Vagina (tissue), 2 donors: ENCODE results near the gene GKN2. TPM values are rescaled to one million over a fixed set of nuclear protein-coding genes. Genes with fewer than 3 reads are reported as not detected.

ENCODE experiments used
- DNase-seq, 2 donors: peaks; one replicate each; pipeline ENCODE4 v3.0.0-alpha.2; 2017; ENCODE audit errors: extremely low spot score in 2 of 2
- H3K27ac ChIP-seq: fragments of 200-600 bp; sonication (generic); one replicate; pipeline ENCODE4 v1.5.1; 2019
- H3K27me3 ChIP-seq: fragments of 200-600 bp; sonication (generic); one replicate; pipeline ENCODE4 v1.5.1; 2019
- H3K36me3 ChIP-seq, 2 donors: fragments of 200-600 bp; sonication (generic); one replicate each; pipeline ENCODE4 v1.5.1; 2017 to 2019
- H3K4me1 ChIP-seq: fragments of 200-600 bp; sonication (generic); one replicate; pipeline ENCODE4 v1.5.1; 2019
- H3K4me3 ChIP-seq, 2 donors: fragments of 200-600 bp; sonication (generic); 1 replicate in 1 of 2; 2 replicates in 1 of 2; pipeline ENCODE4 v1.5.1; 2016 to 2019
- H3K9me3 ChIP-seq: fragments of 200-600 bp; sonication (generic); one replicate; pipeline ENCODE4 v1.5.1; 2019
- CTCF ChIP-seq, 3 experiments: fragments of 450-650 bp in 2 of 3; fragments of 200-600 bp in 1 of 3; sonication (generic) in 1 of 3; IDR thresholded peaks; one replicate each; pipeline ENCODE4 v1.5.1; 2017 to 2019; ENCODE audit warnings: antibody characterized with exemption in 3 of 3, mild to moderate bottlenecking in 2 of 3, moderate library complexity in 2 of 3
- POLR2A ChIP-seq, 2 donors: fragments of 450-650 bp; IDR thresholded peaks; one replicate each; pipeline ENCODE4 v1.6.1; 2017; ENCODE audit warnings: antibody characterized with exemption in 2 of 2, mild to moderate bottlenecking in 2 of 2, moderate library complexity in 2 of 2
- POLR2AphosphoS5 ChIP-seq, 2 donors: sonication (generic); formaldehyde crosslinking; IDR thresholded peaks; one replicate each; pipeline ENCODE4 v1.9.0; 2017; ENCODE audit warnings: antibody characterized with exemption in 2 of 2, mild to moderate bottlenecking in 2 of 2, low read depth in 1 of 2; ENCODE audit not compliant: insufficient read depth in 1 of 2
- intact Hi-C: fragments of 100-400 bp; cut with DNase I; formaldehyde crosslinking; loops from one replicate; pipeline ENCODE4 v1.15.1; 2023
- total RNA-seq: library from RNA; depleted of rRNA; stranded (reverse); fragments of >200 nt; gene quantifications from one replicate; pipeline ENCODE4 v1.2.3, GENCODE V29; 2016

The GKN2 gene
- not detected for total RNA-seq

GRCh38 chr2:68952887-68953521 is at the start of gene GKN2:
TSS of gene GKN2 (minus strand) at chr2:68952893. CDS start at chr2:68952861, 32 bp downstream.
- Histone ChIP-seq H3K27me3 (no peaks in the 10 kb centered on the region), H3K4me1 (no peaks in the 10 kb centered on the region), H3K36me3 (no peaks in the 10 kb centered on the region), H3K27ac (no peak within 1 kb of the TSS), H3K9me3 (no peaks in the 10 kb centered on the region), H3K4me3 (no peak within 1 kb of the TSS)
- TF ChIP-seq POLR2A (IDR thresholded peaks at IDR 0.05) = no peak
- TF ChIP-seq CTCF (IDR thresholded peaks at IDR 0.05) = no peak
- TF ChIP-seq POLR2AphosphoS5 (IDR thresholded peaks at IDR 0.05; ENCODE audit: insufficient read depth in 1 of 2, low read depth in 1 of 2) = no peak
- intact Hi-C loops = no loop called here
- DNase-seq = no peak

GRCh38 chr2:69001879-69002278 is 49.2 kb upstream of the GKN2 start:
- H3K27ac ChIP-seq = no peak overlapping the region
- no peaks in the 10 kb centered on the region for H3K4me1 ChIP-seq
- H3K9me3 ChIP-seq = no peaks in the 10 kb centered on the region
- no peaks in the 10 kb centered on the region for H3K36me3 ChIP-seq
- DNase-seq = no peak
- no peak for TF ChIP-seq POLR2A (IDR thresholded peaks at IDR 0.05)
- no peak for TF ChIP-seq CTCF (IDR thresholded peaks at IDR 0.05)
- TF ChIP-seq POLR2AphosphoS5 (IDR thresholded peaks at IDR 0.05; ENCODE audit: insufficient read depth in 1 of 2, low read depth in 1 of 2) = no peak
- no peak overlapping the region for H3K4me3 ChIP-seq
- no peaks in the 10 kb centered on the region for H3K27me3 ChIP-seq
- intact Hi-C loops = no loop called here

- H3K9me3 ChIP-seq = no peaks in the 10 kb centered on the region
- no peaks in the 10 kb centered on the region for H3K27me3 ChIP-seq
- H3K27ac ChIP-seq = no peak overlapping the region
- intact Hi-C loops = no loop called here
- TF ChIP-seq CTCF (IDR thresholded peaks at IDR 0.05) (no peak), POLR2A (IDR thresholded peaks at IDR 0.05) (no peak), POLR2AphosphoS5 (IDR thresholded peaks at IDR 0.05; ENCODE audit: insufficient read depth in 1 of 2, low read depth in 1 of 2) (no peak)
- no peaks in the 10 kb centered on the region for H3K36me3 ChIP-seq
- DNase-seq = no peak
- no peak overlapping the region for H3K4me3 ChIP-seq
- no peaks in the 10 kb centered on the region for H3K4me1 ChIP-seq
These were observed 44.7 kb upstream of the GKN2 start for GRCh38 chr2:68997401-68997800.

- H3K4me3 ChIP-seq = no peak overlapping the region
- H3K27ac ChIP-seq = no peak overlapping the region
- H3K9me3 ChIP-seq = no peaks in the 10 kb centered on the region
- no peak for DNase-seq
- TF ChIP-seq CTCF (IDR thresholded peaks at IDR 0.05) = no peak
- no peak for TF ChIP-seq POLR2A (IDR thresholded peaks at IDR 0.05)
- TF ChIP-seq POLR2AphosphoS5 (IDR thresholded peaks at IDR 0.05; ENCODE audit: insufficient read depth in 1 of 2, low read depth in 1 of 2) = no peak
- H3K4me1 ChIP-seq = no peaks in the 10 kb centered on the region
- H3K36me3 ChIP-seq = no peaks in the 10 kb centered on the region
- intact Hi-C loops = no loop called here
- no peaks in the 10 kb centered on the region for H3K27me3 ChIP-seq
These were observed 43.2 kb upstream of the GKN2 start for GRCh38 chr2:68995916-68996315.

GRCh38 chr2:68994864-68995263 is 42.2 kb upstream of the GKN2 start:
- H3K36me3 ChIP-seq = no peaks in the 10 kb centered on the region
- intact Hi-C loops = no loop called here

More at GRCh38 chr2:68994864-68995263, 42.2 kb upstream of the GKN2 start:
- TF ChIP-seq POLR2AphosphoS5 (IDR thresholded peaks at IDR 0.05; ENCODE audit: insufficient read depth in 1 of 2, low read depth in 1 of 2) (no peak), POLR2A (IDR thresholded peaks at IDR 0.05) (no peak), CTCF (IDR thresholded peaks at IDR 0.05) (no peak)
- no peaks in the 10 kb centered on the region for H3K4me1 ChIP-seq
- H3K4me3 ChIP-seq = no peak overlapping the region
- no peaks in the 10 kb centered on the region for H3K27me3 ChIP-seq
- no peaks in the 10 kb centered on the region for H3K9me3 ChIP-seq
- no peak for DNase-seq
- no peak overlapping the region for H3K27ac ChIP-seq
